Lower leg skin (tissue), 4 donors: Measurements from ENCODE around the gene POLR3H. TPM values are rescaled to one million over a fixed set of nuclear protein-coding genes. Genes with fewer than 3 reads are reported as not detected.

Source experiments
- DNase-seq, 2 donors: peaks; one replicate each; pipeline ENCODE4 v3.0.0-alpha.2; 2019; ENCODE audit warnings: low spot score in 2 of 2
- H3K4me3 ChIP-seq: fragments of 200-600 bp; sonication (generic); 2 replicates; pipeline ENCODE4 v1.5.1; 2017; ENCODE audit warnings: mild to moderate bottlenecking, low read depth; ENCODE audit not compliant: poor library complexity, severe bottlenecking
- CTCF ChIP-seq, 3 donors: fragments of 450-650 bp; IDR thresholded peaks; one replicate each; pipeline ENCODE4 v1.5.1; 2016; ENCODE audit warnings: antibody characterized with exemption in 3 of 3, mild to moderate bottlenecking in 3 of 3, moderate library complexity in 2 of 3
- POLR2A ChIP-seq, 2 donors: fragments of 450-650 bp; IDR thresholded peaks; one replicate each; pipeline ENCODE4 v1.6.1; 2016 to 2017; ENCODE audit warnings: antibody characterized with exemption in 2 of 2, mild to moderate bottlenecking in 1 of 2, moderate library complexity in 1 of 2
- WGBS, 2 donors: methylation state at CpG; one replicate each; pipeline ENCODE4 v1.1.5; 2018; 5-methylcytosine and 5-hydroxymethylcytosine counted together
- intact Hi-C: fragments of 100-400 bp; cut with DNase I; formaldehyde crosslinking; loops from one replicate; pipeline ENCODE4 v1.15.0; 2023; ENCODE audit warnings: low total_unique reads
- total RNA-seq, 4 donors: library from RNA; depleted of rRNA; stranded (reverse); fragments of >200 nt; gene quantifications; one replicate each; pipeline ENCODE4 v1.1.0, GENCODE V29; 2016

POLR3H gene
- total RNA-seq, 4 donors from 2014 or later, result 8.7 to 19.7 (median 16.4) TPM

DNA sequence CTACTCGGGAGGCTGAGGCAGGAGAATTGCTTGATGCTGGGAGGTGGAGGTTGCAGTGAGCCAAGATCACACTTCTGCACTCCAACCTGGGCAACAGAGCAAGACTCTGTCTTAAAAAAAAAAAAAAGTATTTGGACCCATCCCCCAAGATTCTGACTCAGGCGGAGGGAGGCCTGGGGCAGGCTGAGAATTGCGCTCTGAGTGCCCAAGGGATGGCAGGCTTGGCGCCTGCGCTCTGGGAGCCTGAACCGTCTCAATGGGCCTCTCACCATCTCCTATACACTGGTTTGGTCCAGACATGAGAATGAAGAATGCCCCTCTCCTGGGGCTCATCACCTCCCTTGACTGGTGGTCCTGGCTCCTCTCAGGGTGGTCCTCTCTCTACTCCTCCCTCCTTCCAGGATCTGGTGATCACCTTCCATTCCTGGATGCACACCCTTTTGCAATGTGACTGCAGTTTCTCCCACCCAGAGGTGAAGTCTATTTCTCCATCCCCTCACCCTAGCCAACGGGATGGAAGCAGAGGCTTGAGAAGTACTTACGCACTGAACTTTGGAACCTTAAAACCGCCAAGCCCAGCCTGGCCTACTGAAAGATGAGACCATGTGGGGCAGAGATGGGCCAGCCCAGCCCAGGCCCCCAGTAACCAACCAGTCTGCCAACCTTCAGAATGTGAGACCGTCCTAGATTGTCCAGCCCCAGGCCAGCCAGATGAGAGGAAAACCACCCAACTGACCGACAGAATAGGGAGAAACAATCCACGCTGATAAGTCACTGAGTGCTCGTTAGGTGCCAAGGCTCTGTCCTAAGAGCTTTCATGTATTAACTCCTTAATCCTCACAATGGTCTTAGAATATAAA, 4.9 kb downstream of the POLR3H start:
- TF ChIP-seq CTCF (IDR thresholded peaks at IDR 0.05) (no peak), POLR2A (IDR thresholded peaks at IDR 0.05) (no peak)
- intact Hi-C loops, result no loop called here
- WGBS, 2 donors, result 76 to 85% methylated on average over 13 of the region's 13 CpGs
- no peak overlapping the region for H3K4me3 ChIP-seq
- no peak for DNase-seq

DNA sequence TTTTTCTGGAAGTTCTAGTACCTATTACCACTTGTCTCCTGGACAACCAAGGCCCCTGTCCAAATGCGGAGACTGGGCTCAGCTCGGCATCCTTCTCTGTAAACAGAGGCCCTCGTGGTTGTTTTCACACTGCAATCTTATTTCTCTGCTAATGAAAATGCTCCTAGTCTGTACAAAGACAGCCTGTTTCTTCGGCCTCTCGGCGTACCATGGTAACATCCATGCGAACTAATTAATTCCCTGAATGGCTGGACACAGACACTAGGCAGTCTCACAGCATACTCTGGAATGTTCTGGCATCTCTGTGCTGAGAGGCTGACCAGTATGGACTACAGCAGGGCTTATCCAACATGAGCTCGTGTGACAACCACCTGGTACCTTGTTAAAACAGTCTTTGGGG, 5.7 kb downstream of the POLR3H start:
- intact Hi-C loops, result no loop called here
- no peak for DNase-seq
- TF ChIP-seq CTCF (IDR thresholded peaks at IDR 0.05) (no peak), POLR2A (IDR thresholded peaks at IDR 0.05) (no peak)
- 89 to 98% methylated on average over 8 of the region's 8 CpGs for WGBS, 2 donors
- no peak overlapping the region for H3K4me3 ChIP-seq

DNA sequence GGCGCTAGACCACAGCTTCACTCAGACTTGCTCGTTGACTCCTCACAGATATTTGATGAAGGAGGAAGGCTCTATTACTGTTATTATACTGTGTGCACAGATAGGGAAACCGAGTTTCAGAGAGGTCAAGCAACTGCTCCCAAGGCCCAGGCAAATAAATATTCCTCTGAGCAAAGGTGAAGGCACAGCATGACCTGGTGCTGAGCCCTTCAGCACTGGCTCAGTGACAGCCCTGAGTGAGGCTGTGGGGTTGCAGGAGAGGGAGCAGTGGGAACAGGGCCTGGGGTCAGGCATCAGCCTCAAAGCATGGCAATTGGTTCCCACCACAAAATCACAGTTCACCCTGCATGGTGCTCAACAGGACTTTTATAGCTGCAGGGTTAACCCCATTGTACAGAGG, 7.1 kb downstream of the POLR3H start:
- H3K4me3 ChIP-seq, result no peak overlapping the region
- intact Hi-C loops, result no loop called here
- WGBS, 2 donors, result 84 to 92% methylated on average over 3 of the region's 3 CpGs
- TF ChIP-seq CTCF (IDR thresholded peaks at IDR 0.05), result no peak
- TF ChIP-seq POLR2A (IDR thresholded peaks at IDR 0.05), result no peak
- DNase-seq, result no peak

DNA sequence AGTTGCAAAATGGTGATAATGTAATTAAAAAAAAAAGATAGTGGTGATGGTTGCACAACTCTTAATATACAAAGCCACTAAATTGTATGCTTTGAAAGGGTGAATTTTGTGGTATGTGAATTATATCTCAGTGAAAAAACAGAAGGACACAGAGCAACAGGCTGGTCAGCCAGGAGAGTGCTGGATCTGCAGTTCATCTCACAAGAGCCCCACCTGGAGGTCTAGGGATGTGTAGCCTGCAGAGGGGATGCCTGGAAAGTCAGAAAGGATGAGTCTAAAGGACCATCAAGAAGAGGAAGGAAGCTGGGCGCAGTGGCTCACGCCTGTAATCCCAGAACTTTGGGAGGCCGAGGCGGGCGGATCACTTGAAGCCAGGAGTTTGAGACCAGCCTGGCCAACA, 9.0 kb downstream of the POLR3H start:
- intact Hi-C loops, result no loop called here
- 91 to 92% methylated on average over 5 of the region's 5 CpGs for WGBS, 2 donors
- DNase-seq, result no peak
- no peak for TF ChIP-seq CTCF (IDR thresholded peaks at IDR 0.05)
- no peak for TF ChIP-seq POLR2A (IDR thresholded peaks at IDR 0.05)
- no peak overlapping the region for H3K4me3 ChIP-seq

- DNase-seq, result no peak
- TF ChIP-seq CTCF (IDR thresholded peaks at IDR 0.05), result no peak
- TF ChIP-seq POLR2A (IDR thresholded peaks at IDR 0.05), result no peak
- WGBS, 2 donors, result 75 to 93% methylated on average over 8 of the region's 8 CpGs
- intact Hi-C loops, result no loop called here
- no peak overlapping the region for H3K4me3 ChIP-seq
Observed at GRCh38 chr22:41534219-41534618, 10.1 kb downstream of the POLR3H start.
